C4-2B (cell line): ENCODE data around the gene C2orf74.
"Not testable (repeated sequence)": the region's sequence is repeated elsewhere in the genome, so short reads cannot be mapped to it uniquely, and the experiment has no call there.

Experiments
- H3K27ac ChIP-seq: fragments of 450-650 bp; 2 replicates; pipeline ENCODE4 v1.5.1; 2017
- ZFX ChIP-seq: fragments of 450-650 bp; IDR thresholded peaks from 2 replicates; pipeline ENCODE4 v1.6.1; 2017
- TF ChIP-seq, protein P1 (sequence below): fragments of 450-650 bp; conservative IDR thresholded peaks from 2 replicates; pipeline ENCODE4 v1.5.1; 2017; ENCODE audit warnings: mild to moderate bottlenecking

C2orf74 gene

DNA sequence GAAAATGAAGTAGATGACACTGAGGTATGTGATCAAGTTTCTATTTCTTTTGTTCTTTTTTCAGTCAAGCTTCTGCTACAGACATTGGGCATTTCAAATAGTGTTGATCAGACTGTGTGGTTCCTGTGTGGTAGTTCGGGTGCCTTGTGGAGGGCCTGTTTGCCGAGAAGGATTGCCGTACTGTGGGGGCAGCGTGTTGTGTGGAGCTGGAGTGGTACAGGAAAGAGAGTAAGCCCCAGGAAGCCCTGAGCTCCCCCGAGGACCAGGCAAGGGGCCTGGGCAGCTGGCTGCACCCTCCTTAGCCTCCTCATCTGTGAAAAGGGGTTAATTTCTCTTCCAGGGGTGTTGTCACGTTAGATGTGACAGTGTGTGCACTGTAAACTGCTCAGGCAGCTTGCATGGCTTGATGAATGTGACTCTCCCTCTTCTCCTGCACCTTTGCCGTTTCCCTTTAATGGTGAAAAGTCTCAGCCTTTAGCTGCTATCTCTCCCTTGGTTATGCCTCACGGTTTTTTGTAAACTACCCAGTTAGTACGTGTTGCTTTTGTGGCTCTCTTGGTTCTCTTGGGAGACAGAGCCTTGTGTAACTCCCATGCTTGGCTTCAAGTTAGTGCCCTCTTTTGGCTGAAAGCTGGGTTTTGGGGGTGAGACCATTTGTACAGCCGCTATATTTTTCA is 19.5 kb downstream of the C2orf74 start:
- TF ChIP-seq, protein P1, sequence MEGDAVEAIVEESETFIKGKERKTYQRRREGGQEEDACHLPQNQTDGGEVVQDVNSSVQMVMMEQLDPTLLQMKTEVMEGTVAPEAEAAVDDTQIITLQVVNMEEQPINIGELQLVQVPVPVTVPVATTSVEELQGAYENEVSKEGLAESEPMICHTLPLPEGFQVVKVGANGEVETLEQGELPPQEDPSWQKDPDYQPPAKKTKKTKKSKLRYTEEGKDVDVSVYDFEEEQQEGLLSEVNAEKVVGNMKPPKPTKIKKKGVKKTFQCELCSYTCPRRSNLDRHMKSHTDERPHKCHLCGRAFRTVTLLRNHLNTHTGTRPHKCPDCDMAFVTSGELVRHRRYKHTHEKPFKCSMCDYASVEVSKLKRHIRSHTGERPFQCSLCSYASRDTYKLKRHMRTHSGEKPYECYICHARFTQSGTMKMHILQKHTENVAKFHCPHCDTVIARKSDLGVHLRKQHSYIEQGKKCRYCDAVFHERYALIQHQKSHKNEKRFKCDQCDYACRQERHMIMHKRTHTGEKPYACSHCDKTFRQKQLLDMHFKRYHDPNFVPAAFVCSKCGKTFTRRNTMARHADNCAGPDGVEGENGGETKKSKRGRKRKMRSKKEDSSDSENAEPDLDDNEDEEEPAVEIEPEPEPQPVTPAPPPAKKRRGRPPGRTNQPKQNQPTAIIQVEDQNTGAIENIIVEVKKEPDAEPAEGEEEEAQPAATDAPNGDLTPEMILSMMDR = no peak
- no peak for TF ChIP-seq ZFX
- no peak overlapping the region for H3K27ac ChIP-seq

DNA sequence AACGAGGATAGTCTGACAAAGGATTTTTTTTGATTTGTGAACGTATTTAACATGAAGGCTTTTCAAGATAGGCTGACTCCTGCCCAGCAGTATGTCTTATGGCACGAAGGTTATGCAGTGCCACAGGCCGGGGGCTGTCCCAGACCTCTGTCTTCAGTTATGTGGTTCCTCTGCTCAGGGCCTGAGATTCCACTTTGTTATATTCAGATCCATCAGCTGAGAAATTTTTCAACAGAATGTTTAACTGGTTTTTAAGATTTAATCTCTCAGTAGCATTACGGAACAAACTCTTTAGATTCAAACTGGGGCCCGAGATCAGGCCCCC is 20.0 kb downstream of the C2orf74 start:
- H3K27ac ChIP-seq = no peak overlapping the region
- no peak for TF ChIP-seq ZFX
- TF ChIP-seq, protein P1 = no peak

DNA sequence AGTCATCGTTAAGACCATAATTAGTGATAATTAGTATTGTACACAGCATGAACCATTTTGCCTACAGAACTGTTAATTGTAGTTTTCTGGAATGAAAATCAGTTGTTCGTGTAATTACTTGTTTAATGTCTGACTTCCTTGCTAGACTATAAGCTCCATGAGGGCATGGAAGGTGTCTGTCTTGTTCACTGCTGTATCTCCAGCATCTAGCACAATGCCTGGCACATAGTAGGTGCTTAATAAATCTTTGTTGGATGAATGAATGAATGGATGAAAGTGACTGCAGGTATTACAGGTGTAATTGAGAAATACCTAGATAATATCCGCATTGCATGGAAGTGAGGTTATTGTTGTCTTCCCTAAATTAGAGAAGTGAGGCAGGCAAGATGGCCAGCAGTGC is 21.8 kb downstream of the C2orf74 start:
- TF ChIP-seq ZFX = no peak
- TF ChIP-seq, protein P1 = no peak
- no peak overlapping the region for H3K27ac ChIP-seq

DNA sequence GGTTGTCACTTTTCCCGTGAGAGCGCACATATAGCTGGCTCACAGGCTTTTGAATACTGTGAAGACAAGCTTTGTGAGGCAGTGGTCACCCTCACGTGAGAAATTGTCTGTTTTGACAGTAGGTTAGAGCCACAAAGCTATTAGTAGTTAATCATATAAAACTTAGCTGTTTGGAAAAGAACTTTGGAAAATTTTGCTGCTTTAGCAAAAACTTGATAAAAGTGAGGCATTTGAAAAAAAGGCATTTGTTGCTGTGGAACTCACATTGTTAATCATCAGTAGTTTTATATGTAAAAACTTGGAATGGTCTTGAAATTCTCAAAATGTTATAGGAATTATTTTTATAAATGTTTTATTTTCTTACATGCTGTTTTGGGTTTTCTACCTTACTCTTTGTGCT is 22.3 kb downstream of the C2orf74 start:
- H3K27ac ChIP-seq = no peak overlapping the region
- TF ChIP-seq, protein P1 = no peak
- TF ChIP-seq ZFX = no peak

DNA sequence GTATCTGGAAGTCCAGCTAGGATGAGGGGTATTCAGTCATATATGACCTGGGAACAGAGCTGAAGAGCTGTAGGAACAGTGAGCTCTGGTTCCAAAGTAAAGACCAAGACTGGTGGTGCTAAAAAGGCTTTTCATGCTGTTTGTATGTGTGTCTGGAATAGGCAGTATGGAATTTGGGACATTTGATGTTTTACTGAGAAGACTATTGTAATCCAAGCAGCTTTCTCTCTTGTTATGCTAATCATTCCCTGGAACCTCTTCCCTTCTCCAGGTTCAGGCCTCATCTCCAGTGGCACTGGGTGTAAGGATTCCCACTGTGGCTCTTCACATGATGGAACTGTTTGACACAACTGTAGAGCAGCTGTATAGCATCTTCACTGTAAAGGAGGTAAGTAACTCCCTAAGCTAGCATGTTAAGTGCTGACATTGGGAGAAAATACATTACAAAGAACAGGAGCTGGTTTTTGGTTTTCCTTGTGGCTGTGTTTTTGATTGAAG is 23.3 kb downstream of the C2orf74 start:
- no peak overlapping the region for H3K27ac ChIP-seq
- TF ChIP-seq, protein P1 = no peak
- no peak for TF ChIP-seq ZFX

DNA sequence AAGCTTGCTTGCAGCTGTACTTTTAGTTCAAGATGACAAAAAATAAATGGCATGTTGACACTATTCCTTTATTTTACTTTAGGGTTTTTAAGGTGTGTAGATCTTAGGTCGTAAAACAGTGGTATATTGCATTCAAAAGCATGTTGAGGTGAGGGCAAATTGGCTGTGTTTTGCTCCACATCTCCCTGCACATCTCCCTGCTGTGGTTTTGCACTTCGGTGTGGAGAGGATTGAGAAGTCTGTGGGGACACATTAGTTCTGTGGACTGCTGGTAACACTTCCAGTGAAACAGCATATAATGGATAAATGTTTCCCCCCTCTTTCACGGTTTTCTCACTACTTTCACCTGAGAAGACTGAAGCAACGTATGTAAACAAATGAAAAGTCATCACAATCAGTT is 25.1 kb downstream of the C2orf74 start:
- no peak for TF ChIP-seq ZFX
- TF ChIP-seq, protein P1 = no peak
- no peak overlapping the region for H3K27ac ChIP-seq

DNA sequence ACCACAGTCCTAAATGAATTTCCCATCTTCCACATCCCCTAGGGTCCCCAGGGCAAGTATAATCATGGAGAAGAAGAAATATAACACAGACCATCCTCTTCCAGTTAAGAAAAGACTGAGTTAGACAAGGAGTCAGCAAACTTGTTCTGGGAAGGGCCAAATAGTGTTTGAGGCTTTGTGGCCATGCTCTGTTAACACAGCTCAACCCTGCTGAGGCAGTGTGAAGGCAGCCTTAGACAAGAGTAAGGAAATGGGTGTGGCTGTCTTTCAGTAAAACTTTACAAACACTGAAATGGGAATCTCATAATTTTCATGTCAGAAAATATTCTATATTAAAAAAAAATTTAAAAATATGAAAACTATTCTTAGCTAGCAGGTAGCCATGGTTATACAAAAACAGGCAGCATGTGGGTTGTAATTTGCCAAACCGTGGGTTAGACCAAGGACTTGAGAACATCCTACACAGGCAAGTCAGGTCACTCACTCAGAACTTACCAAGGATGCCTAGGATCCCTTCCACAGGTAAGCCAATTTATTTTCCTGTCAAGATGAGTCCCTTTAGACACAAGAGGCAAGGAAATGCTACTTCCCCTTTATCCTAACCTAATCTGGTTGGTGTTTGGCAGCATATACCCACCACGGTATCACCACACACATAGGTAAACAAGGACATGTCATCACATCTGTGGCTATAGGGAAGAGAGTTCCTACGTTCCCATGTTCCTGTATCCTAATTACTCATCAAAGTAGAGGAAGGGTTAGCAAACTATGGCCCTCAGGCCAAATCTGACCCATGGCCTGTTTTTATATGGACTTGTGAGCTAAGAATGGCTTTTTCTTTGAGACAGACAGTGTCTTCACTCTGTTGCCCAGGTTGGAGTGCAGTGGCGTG is 31.9 kb downstream of the C2orf74 start:
- no peak overlapping the region for H3K27ac ChIP-seq
- no peak for TF ChIP-seq ZFX

DNA sequence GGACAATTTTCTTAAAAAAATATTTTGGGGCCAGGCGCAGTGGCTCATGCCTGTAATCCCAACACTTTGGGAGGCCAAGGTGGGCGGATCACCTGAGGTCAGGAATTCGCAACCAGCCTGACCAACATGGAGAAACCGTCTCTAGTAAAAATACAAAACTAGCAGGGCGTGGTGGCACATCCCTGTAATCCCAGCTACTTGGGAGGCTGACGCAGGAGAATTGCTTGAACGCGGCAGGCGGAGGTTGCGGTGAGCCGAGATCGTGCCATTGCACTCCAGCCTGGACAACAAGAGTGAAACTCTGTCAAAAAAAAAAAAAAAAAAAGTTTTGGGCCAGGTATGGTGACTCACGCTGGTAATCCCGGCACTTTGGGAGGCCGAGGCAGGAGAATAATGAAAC is 32.7 kb downstream of the C2orf74 start:
- H3K27ac ChIP-seq = not testable (repeated sequence)
